Neural cell (in vitro differentiated cells): ENCODE results near the gene PLGLB1.
"Not testable (repeated sequence)": the region's sequence is repeated elsewhere in the genome, so short reads cannot be mapped to it uniquely, and the experiment has no call there.

ENCODE experiments used
- EP300 ChIP-seq: fragments of 450-650 bp; conservative IDR thresholded peaks from 2 replicates; pipeline ENCODE4 v1.6.1; 2014; ENCODE audit warnings: antibody characterized with exemption, mild to moderate bottlenecking, moderate library complexity; ENCODE audit not compliant: poor library complexity, severe bottlenecking
- EZH2 ChIP-seq: fragments of 200-600, 300-800 bp; shearing (Covaris generic), sonication (generic); IDR thresholded peaks from 2 replicates; pipeline ENCODE4 v1.6.1; 2014; ENCODE audit warnings: antibody characterized with exemption, low read length, borderline replicate concordance, mild to moderate bottlenecking; ENCODE audit not compliant: insufficient read depth, poor library complexity, severe bottlenecking
- MXI1 ChIP-seq: fragments of 450-650 bp; conservative IDR thresholded peaks from 2 replicates; pipeline ENCODE4 v1.6.1; 2014; ENCODE audit warnings: antibody characterized with exemption, mild to moderate bottlenecking; ENCODE audit not compliant: poor library complexity, severe bottlenecking
- POLR2AphosphoS5 ChIP-seq: IDR thresholded peaks from 2 replicates; pipeline ENCODE4 v1.6.1; 2012
- RAD21 ChIP-seq: fragments of 450-650 bp; conservative IDR thresholded peaks from 2 replicates; pipeline ENCODE4 v1.6.1; 2014; ENCODE audit warnings: antibody characterized with exemption, mild to moderate bottlenecking, moderate library complexity
- SMC3 ChIP-seq: fragments of 450-650 bp; conservative IDR thresholded peaks from 2 replicates; pipeline ENCODE4 v1.6.1; 2014; ENCODE audit warnings: antibody characterized with exemption, mild to moderate bottlenecking, moderate library complexity; ENCODE audit not compliant: poor library complexity
- TAF1 ChIP-seq: IDR thresholded peaks from 2 replicates; pipeline ENCODE4 v1.6.1; 2012; ENCODE audit warnings: low read depth
- TF ChIP-seq, protein P1 (sequence below): fragments of 450-650 bp; IDR thresholded peaks from 2 replicates; pipeline ENCODE4 v1.5.1; 2014; ENCODE audit warnings: antibody characterized with exemption, mild to moderate bottlenecking, moderate library complexity; ENCODE audit not compliant: poor library complexity, severe bottlenecking
- TF ChIP-seq, protein P2 (sequence below): IDR thresholded peaks from 2 replicates; pipeline ENCODE4 v1.6.1; 2012; ENCODE audit warnings: borderline replicate concordance

DNA sequence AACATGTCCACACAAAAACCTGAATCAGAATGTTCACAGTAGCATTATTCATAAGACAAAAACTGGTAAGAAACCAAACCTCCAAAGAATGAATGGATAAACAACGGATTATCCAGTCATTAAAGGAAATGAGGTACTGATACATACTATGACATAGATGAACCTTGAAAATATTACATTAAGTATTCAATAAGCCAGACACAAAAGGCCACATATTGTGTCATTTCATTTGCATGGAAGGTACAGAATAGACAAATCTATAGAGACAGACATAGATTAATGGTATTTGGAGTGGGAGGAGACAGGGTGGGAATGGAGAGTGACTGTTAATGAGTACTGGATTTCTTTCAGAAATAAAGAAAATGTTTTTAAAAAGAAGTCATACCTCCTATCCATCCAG lies 39.9 kb upstream of the PLGLB1 start:
- TF ChIP-seq, protein P1, sequence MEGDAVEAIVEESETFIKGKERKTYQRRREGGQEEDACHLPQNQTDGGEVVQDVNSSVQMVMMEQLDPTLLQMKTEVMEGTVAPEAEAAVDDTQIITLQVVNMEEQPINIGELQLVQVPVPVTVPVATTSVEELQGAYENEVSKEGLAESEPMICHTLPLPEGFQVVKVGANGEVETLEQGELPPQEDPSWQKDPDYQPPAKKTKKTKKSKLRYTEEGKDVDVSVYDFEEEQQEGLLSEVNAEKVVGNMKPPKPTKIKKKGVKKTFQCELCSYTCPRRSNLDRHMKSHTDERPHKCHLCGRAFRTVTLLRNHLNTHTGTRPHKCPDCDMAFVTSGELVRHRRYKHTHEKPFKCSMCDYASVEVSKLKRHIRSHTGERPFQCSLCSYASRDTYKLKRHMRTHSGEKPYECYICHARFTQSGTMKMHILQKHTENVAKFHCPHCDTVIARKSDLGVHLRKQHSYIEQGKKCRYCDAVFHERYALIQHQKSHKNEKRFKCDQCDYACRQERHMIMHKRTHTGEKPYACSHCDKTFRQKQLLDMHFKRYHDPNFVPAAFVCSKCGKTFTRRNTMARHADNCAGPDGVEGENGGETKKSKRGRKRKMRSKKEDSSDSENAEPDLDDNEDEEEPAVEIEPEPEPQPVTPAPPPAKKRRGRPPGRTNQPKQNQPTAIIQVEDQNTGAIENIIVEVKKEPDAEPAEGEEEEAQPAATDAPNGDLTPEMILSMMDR = not testable (repeated sequence)
- TF ChIP-seq SMC3, EZH2, EP300, RAD21, POLR2AphosphoS5, TAF1, MXI1: not testable (repeated sequence)
- TF ChIP-seq, protein P2, sequence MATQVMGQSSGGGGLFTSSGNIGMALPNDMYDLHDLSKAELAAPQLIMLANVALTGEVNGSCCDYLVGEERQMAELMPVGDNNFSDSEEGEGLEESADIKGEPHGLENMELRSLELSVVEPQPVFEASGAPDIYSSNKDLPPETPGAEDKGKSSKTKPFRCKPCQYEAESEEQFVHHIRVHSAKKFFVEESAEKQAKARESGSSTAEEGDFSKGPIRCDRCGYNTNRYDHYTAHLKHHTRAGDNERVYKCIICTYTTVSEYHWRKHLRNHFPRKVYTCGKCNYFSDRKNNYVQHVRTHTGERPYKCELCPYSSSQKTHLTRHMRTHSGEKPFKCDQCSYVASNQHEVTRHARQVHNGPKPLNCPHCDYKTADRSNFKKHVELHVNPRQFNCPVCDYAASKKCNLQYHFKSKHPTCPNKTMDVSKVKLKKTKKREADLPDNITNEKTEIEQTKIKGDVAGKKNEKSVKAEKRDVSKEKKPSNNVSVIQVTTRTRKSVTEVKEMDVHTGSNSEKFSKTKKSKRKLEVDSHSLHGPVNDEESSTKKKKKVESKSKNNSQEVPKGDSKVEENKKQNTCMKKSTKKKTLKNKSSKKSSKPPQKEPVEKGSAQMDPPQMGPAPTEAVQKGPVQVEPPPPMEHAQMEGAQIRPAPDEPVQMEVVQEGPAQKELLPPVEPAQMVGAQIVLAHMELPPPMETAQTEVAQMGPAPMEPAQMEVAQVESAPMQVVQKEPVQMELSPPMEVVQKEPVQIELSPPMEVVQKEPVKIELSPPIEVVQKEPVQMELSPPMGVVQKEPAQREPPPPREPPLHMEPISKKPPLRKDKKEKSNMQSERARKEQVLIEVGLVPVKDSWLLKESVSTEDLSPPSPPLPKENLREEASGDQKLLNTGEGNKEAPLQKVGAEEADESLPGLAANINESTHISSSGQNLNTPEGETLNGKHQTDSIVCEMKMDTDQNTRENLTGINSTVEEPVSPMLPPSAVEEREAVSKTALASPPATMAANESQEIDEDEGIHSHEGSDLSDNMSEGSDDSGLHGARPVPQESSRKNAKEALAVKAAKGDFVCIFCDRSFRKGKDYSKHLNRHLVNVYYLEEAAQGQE = not testable (repeated sequence)
